ENCODE results near the gene DAB2IP.

Gene DAB2IP

DNA sequence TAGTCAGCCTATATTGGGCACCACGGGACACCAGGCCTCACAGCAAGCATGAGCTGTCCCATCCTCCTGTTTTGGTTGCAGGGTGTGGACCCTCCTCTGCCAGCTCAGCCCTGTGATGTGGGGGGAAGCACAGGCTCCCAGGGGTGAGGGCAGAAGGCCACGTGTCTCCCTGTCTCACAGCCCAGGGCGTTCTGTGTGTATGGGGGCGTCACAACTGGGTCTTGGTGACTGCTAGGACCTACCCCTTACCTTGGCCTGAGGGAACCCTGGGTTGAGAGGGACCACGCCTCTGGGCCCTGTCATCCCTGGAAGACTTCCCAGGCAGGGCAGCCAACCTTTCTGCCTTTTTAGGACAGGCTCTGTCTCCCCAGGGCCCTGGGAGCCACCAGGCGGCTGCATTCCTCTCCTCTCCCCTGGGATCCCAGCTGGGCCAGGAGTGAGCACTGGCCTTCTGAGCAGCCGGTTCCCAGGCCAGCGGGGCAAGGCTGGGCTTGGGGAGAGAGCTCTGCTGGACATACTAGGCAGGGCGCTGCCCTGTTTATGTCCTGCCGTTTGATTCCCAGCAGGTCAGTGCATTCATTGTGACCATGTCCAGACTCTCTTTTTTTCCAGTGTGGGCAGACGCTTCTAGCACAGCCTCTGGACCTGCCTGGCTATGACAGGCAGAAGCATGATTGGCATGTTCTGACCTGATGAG lies 97.4 kb downstream of the DAB2IP start:
- no peak for DNase-seq

DNA sequence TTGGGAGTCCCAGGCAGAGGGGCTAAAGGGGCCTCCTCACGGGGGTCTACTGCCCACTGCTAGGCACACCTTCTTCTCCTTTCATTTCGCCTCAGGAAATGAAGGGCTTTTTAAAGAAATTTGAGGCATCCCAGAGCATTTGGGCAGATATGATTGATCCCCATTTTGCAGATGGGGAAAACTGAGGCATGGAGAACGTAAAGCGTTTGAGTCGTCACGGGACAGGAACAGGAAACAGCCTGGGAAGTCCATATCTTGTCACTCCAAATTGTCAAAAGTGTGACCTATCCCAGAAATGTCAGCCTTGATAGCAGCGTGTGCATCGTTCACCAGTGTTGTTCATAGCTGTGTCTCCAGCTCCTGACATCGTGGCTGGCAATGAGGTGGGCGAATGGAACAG lies 98.2 kb downstream of the DAB2IP start:
- DNase-seq: no peak

DNA sequence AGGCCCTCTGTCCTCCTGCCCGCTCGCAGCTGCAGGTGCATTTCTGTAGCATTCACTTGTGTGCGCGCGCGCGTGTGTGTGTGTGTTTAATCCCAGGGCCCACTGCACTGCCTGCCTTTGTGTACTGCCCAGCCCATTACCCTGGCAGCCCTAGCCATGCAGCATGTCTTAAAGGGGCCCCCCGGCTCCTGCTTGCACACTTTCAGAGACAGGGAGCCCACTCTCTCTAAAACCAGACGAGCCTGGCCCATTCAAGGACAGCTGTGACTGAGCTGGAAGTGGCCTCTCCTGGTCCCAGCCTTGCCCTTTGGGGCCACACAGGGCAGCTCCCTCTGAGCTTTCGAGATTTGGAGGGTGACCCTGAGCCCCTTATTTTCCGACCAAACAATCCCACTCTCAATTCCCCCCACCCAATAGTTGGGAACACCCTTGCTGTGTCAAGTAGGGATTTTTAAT lies 98.9 kb downstream of the DAB2IP start:
- DNase-seq: no peak

DNA sequence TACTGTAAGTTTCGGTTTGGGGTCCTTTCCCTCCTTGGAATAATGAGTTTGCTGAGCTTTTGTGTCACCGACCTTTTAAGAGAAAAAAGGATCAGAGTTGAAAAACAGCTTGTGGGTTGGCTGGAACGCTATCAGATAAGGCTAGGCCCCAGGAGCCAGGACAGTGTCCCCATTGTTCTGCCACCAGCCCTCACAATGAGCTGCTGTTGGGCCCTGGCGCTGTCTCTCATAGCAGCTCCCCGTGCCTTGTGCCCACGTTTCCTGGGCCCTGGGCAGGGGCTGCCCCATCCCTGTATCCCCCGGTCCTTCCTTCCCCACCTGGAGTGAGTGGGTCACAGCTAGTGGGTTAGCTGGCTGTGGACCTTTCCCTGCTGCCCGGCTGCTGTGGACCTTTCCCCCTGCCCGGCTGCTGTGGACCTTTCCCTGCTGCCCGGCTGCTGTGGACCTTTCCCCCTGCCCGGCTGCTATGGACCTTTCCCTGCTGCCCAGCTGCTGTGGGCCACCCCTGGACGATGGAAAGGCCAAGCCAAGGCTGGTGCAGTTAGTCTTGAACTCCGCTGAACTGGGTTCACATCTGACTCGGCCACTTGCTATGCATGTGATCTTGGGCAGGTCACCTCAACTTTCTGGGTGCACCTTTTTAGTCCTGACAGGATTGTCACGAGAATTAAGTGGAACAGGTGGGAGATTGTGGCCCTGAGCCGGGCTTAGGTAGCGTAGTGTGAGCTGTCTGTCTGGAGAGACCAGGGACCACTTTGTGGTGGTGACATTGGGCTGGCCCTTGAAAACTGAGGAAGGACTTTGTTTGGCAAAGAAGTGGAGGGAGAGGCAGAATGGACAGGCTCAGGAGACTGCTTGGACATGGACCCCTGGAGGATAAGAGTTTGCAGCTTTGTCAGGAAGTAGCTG lies 99.5 kb downstream of the DAB2IP start:
- no peak for DNase-seq

DNA sequence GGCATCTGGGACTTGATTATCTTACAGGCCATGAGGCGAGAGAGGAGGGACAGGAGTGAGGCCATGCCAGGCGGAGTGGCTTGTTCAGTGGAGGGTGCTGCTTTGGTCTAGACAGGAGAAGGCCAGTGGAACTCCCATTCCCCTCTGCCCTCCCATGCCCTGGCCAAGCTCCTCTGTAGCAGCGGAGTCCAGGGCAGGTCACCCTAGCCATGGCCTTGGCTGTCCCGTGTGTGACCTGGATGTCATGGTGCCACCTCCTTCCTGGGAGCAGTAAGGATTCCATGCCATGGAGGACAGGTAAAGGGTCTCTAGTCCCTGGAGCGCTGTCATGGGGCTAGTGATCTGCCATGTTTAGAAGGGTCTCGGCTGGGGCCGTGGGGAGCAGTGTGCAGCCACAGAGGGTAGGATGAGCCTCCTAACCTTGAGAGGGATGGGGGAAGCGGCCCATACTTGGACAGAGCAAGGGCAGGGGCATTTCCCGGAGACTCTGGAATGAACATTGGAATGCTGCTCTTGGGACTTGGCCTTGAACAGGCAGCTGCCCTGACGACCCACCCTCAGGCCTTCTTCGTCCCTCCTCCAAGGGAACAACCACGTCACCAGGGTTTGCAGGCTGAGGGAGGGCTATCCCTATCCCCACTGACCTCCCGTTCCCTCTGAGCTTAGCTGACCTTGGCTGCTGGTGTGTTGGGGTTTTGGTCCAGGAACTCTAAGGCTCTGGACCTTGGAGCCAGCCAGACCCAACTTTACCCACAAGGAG lies 100.4 kb downstream of the DAB2IP start:
- DNase-seq: no peak

- DNase-seq: no peak
Measured at GRCh38 chr9:121752929-121753328, 101.5 kb downstream of the DAB2IP start.

DNA sequence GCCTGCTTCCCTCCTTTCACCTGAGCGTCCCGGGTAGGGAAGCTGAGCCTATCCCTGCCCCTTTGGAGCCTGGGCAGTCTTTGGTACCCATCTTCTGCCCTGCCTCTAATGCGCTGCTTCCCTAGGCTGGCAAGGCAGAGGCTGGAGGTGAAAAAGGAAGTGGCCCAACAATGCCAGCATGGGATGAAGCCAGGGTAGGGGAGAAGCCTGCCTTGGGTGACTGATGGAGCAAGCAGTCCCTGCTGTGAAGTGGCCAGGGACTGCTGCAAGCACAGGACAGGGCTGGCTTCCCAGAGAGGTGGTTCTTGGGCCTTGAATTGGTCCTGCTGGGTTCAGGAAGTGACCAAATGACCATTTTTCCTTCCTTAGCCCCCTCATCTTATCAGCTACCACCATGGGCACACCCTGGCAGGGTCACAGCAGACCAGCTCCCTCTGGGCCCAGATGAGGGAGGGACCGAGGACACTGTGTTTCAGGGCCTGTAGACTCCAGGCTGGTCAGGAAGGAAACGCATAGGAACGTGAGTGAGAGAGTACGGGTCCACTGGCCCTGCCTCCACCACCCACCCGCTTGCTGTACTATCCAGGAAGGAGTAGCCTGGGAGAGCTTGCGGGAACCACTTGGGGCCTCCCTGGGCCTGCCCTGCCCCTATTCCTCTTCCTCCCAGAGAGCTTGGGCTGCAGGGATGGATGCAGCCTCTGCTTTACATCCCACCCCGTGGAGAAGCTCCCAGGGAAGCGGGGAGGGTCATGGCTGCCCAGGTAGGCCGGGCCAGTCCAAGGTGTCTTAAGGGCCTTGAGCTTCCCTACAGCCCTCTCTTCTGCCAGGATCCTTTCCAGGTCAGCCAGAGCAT lies 102.6 kb downstream of the DAB2IP start:
- DNase-seq: no peak

- no peak for DNase-seq
Measured at GRCh38 chr9:121754655-121755436, 103.4 kb downstream of the DAB2IP start.

DNA sequence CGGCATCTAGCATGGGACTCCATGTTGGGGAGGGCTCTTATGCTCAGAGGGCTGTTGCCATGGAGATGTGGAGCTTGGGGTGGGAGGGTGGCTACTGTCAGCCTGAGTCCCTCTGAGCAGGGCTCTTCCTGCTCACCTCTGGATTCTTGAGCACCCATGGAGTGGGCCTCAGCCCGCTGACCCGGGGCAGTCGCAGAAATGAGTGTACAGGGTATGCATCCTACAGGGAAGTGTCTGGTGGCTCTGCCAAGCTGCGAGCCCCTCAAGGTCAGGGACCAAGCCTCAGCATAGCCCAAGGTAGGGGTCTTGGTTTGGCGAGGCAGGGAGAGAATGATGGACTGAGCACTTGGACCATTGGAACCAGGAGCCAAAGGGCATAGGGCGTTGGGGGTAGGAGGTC lies 104.1 kb downstream of the DAB2IP start:
- DNase-seq: no peak

- DNase-seq: no peak
Measured at GRCh38 chr9:121756474-121757280, 105.2 kb downstream of the DAB2IP start.

- no peak for DNase-seq
Measured at GRCh38 chr9:121757281-121757585, 105.8 kb downstream of the DAB2IP start.

- DNase-seq: no peak
Measured at GRCh38 chr9:121758693-121759092, 107.3 kb downstream of the DAB2IP start.

GRCh38 chr9:121759996-121760395 lies 108.6 kb downstream of the DAB2IP start:
- DNase-seq: no peak

DNA sequence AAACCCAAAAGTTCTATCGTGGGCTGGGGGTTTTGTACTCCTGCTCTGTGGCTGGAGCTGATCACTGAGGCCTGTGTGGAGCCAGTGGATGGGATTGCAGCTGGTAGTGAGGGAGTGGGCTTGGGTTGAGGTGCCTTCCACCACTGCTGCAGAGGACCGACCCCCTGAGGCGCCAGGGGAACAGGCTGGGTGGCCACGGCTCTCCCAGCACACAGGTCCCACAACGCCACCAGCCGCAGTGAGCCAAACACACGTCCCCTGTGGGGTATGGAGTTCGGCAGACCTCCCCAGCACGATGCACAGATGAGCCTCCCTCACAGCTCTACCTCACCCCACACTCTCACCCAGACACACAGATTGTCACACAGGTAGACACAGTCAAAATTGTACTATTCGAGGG lies 109.1 kb downstream of the DAB2IP start:
- DNase-seq: no peak

GRCh38 chr9:121763131-121763530 lies 111.7 kb downstream of the DAB2IP start:
- no peak for DNase-seq

- DNase-seq: no peak
Measured at GRCh38 chr9:121763561-121764370, 112.3 kb downstream of the DAB2IP start.

DNA sequence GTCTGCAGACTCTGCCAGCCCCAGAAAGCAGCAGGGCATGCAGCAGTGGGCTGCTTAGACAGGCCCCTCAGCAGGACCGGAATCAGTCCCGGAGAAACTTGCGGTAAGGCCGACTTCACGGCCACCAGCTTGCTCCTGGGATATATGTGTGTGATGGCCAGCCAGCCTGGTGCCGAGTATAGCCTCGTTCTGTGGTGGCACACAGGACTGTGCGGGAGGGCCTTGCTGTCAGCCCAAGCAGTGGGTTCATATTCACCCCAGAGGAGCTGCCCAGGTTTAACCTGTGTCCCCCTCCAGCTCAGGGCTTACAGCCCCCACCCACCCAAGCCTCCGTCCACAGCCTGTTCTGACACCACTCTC lies 112.9 kb downstream of the DAB2IP start:
- DNase-seq: no peak

- no peak for DNase-seq
Measured at GRCh38 chr9:121765021-121765950, 113.9 kb downstream of the DAB2IP start.
